SK-N-SH (cell line): Measurements from ENCODE around the gene NTRK3. TPM values are rescaled to one million over a fixed set of nuclear protein-coding genes. Genes with fewer than 3 reads are reported as not detected.

Experiments used
- CTCF ChIA-PET: fragments of 300-600, 350-600 bp; formaldehyde crosslinking; extraction: SDS; loops from one replicate; lab custom pipeline; 2021; lab: Yijun Ruan, JAX
- POLR2A ChIA-PET: fragments of 350-600 bp; sonication (Branson Sonifier 250); formaldehyde crosslinking; extraction: SDS; loops from one replicate; lab custom pipeline; 2020; ENCODE audit warnings: antibody characterized with exemption, inconsistent platforms; lab: Yijun Ruan, JAX
- DNase-seq: peaks from one replicate; pipeline ENCODE4 v3.0.0; 2012
- H2AFZ ChIP-seq: fragments of 200-600 bp; sonication (generic); 2 replicates; pipeline ENCODE4 v1.8.1; 2016; ENCODE audit warnings: antibody characterized with exemption, mild to moderate bottlenecking, low read depth
- H3F3A ChIP-seq: fragments of 200-600 bp; sonication (generic); replicated peaks from 2 replicates; pipeline ENCODE3; 2016; ENCODE audit warnings: antibody characterized with exemption, mild to moderate bottlenecking; ENCODE audit not compliant: insufficient read depth
- H3K27ac ChIP-seq, 2 experiments: fragments of 200-500 bp in 1 of 2; fragments of 200-600 bp in 1 of 2; sonication (Bioruptor generic) in 1 of 2; sonication (generic), shearing (Covaris generic) in 1 of 2; 2 replicates each; pipeline versions ENCODE4 v1.5.1 to v1.6.1; 2014 to 2016; ENCODE audit warnings: low read depth in 2 of 2, inconsistent platforms in 1 of 2, low read length in 1 of 2, mild to moderate bottlenecking in 1 of 2, mixed read lengths in 1 of 2
- H3K27me3 ChIP-seq: fragments of 200-600 bp; sonication (generic), shearing (Covaris generic); 2 replicates; pipeline ENCODE4 v1.6.1; 2016; ENCODE audit warnings: mixed run types; ENCODE audit not compliant: insufficient read depth
- H3K36me3 ChIP-seq, 2 experiments: fragments of 200-500 bp in 1 of 2; fragments of 200-600 bp in 1 of 2; sonication (Bioruptor generic) in 1 of 2; sonication (generic) in 1 of 2; replicated peaks in 1 of 2; 2 replicates each; pipeline versions ENCODE3 to v1.5.1; 2014 to 2016; ENCODE audit warnings: low read length in 1 of 2, mild to moderate bottlenecking in 1 of 2; ENCODE audit not compliant: insufficient read depth in 2 of 2, control insufficient read depth in 1 of 2
- H3K4me1 ChIP-seq, 2 experiments: fragments of 200-500 bp in 1 of 2; fragments of 200-600 bp in 1 of 2; sonication (Bioruptor generic) in 1 of 2; sonication (generic), shearing (Covaris generic) in 1 of 2; 2 replicates each; pipeline versions ENCODE4 v1.5.1 to v1.6.1; 2014 to 2016; ENCODE audit warnings: low read depth in 1 of 2, low read length in 1 of 2, mixed run types in 1 of 2; ENCODE audit not compliant: insufficient read depth in 2 of 2, control insufficient read depth in 1 of 2
- H3K4me2 ChIP-seq: fragments of 200-600 bp; sonication (generic), shearing (Covaris generic); 2 replicates; pipeline ENCODE4 v1.6.1; 2017; ENCODE audit warnings: mixed run types
- H3K4me3 ChIP-seq, 2 experiments: fragments of 200-500 bp in 1 of 2; fragments of 200-600 bp in 1 of 2; sonication (Bioruptor generic) in 1 of 2; sonication (generic), shearing (Covaris generic) in 1 of 2; 2 replicates each; pipeline versions ENCODE4 v1.5.1 to v1.8.1; 2014 to 2016; ENCODE audit warnings: low read depth in 2 of 2, inconsistent platforms in 1 of 2, low read length in 1 of 2, mild to moderate bottlenecking in 1 of 2, mixed read lengths in 1 of 2, moderate library complexity in 1 of 2
- H3K79me2 ChIP-seq: fragments of 200-600 bp; sonication (generic); 2 replicates; pipeline ENCODE4 v1.8.1; 2017; ENCODE audit warnings: mild to moderate bottlenecking; ENCODE audit not compliant: insufficient read depth
- H3K9ac ChIP-seq: fragments of 200-600 bp; sonication (generic); 2 replicates; pipeline ENCODE4 v1.6.1; 2017; ENCODE audit warnings: mixed run types
- H3K9me2 ChIP-seq: fragments of 200-600 bp; sonication (generic); 2 replicates; pipeline ENCODE4 v1.6.1; 2017; ENCODE audit warnings: mixed run types
- H3K9me3 ChIP-seq: fragments of 200-600 bp; sonication (generic); 2 replicates; pipeline ENCODE4 v1.6.1; 2017; ENCODE audit warnings: mixed run types, mild to moderate bottlenecking, moderate library complexity
- H4K20me1 ChIP-seq: fragments of 200-600 bp; sonication (generic); 2 replicates; pipeline ENCODE4 v1.6.1; 2017; ENCODE audit warnings: mild to moderate bottlenecking, mixed run types; ENCODE audit not compliant: insufficient read depth
- CHD2 ChIP-seq: fragments of 150-350 bp; IDR thresholded peaks from 2 replicates; pipeline ENCODE4 v1.6.1; 2018; ENCODE audit warnings: low read length; ENCODE audit not compliant: partially characterized antibody
- FOXM1 ChIP-seq: IDR thresholded peaks from 2 replicates; pipeline ENCODE4 v1.4.0; 2012; ENCODE audit warnings: low read depth, mild to moderate bottlenecking
- GABPA ChIP-seq: IDR thresholded peaks from 2 replicates; pipeline ENCODE4 v1.4.0; 2012; ENCODE audit warnings: low read depth, mild to moderate bottlenecking
- MAX ChIP-seq: IDR thresholded peaks from 2 replicates; pipeline ENCODE4 v1.4.0; 2012; ENCODE audit warnings: low read depth
- MEF2A ChIP-seq: IDR thresholded peaks from 2 replicates; pipeline ENCODE4 v1.4.0; 2012; ENCODE audit warnings: low read depth, borderline replicate concordance
- MXI1 ChIP-seq: IDR thresholded peaks from 2 replicates; pipeline ENCODE4 v1.6.1; 2012; ENCODE audit warnings: mild to moderate bottlenecking, low read depth, low read length, improper control_type of control experiment
- NRF1 ChIP-seq: IDR thresholded peaks from 2 replicates; pipeline ENCODE4 v1.6.1; 2012; ENCODE audit warnings: low read depth, mild to moderate bottlenecking, low read length
- PBX3 ChIP-seq: IDR thresholded peaks from 2 replicates; pipeline ENCODE4; 2012
- POLR2AphosphoS5 ChIP-seq: IDR thresholded peaks from 2 replicates; pipeline ENCODE4 v1.6.1; 2012; ENCODE audit warnings: low read depth, low read length
- RAD21 ChIP-seq: IDR thresholded peaks from 2 replicates; pipeline ENCODE4 v1.6.1; 2012; ENCODE audit warnings: mild to moderate bottlenecking, low read length
- RCOR1 ChIP-seq: fragments of 150-350 bp; IDR thresholded peaks from 2 replicates; pipeline ENCODE4 v1.6.1; 2017; ENCODE audit warnings: antibody characterized with exemption, low read length
- REST ChIP-seq: IDR thresholded peaks from 2 replicates; pipeline ENCODE4 v1.6.1; 2012; ENCODE audit warnings: mild to moderate bottlenecking, low read depth, low read length, moderate library complexity
- RXRA ChIP-seq: IDR thresholded peaks from 2 replicates; pipeline ENCODE4 v1.4.0; 2012; ENCODE audit warnings: low read depth, mild to moderate bottlenecking, borderline replicate concordance
- SIN3A ChIP-seq: IDR thresholded peaks from 2 replicates; pipeline ENCODE4 v1.6.1; 2012; ENCODE audit warnings: low read depth, mild to moderate bottlenecking, low read length, moderate library complexity, borderline replicate concordance
- SMC3 ChIP-seq: IDR thresholded peaks from 2 replicates; pipeline ENCODE4 v1.6.1; 2012; ENCODE audit warnings: low read depth, low read length, improper control_type of control experiment
- TAF1 ChIP-seq: IDR thresholded peaks from 2 replicates; pipeline ENCODE4 v1.6.1; 2012; ENCODE audit warnings: low read depth, mild to moderate bottlenecking, low read length, moderate library complexity, borderline replicate concordance
- TCF12 ChIP-seq: IDR thresholded peaks from 2 replicates; pipeline ENCODE4 v1.4.0; 2012
- TEAD4 ChIP-seq: IDR thresholded peaks from 2 replicates; pipeline ENCODE4 v1.4.0; 2012; ENCODE audit warnings: mild to moderate bottlenecking, borderline replicate concordance; ENCODE audit not compliant: insufficient read depth
- YY1 ChIP-seq: IDR thresholded peaks from 2 replicates; pipeline ENCODE4 v1.4.0; 2012; ENCODE audit warnings: low read depth, mild to moderate bottlenecking
- ZBTB33 ChIP-seq: IDR thresholded peaks from 2 replicates; pipeline ENCODE4 v1.4.0; 2012; ENCODE audit warnings: low read depth, borderline replicate concordance
- WGBS: methylation state at CpG from one replicate; pipeline ENCODE4 v1.1.6; 2017; ENCODE audit warnings: low lambda C conversion rate; 5-methylcytosine and 5-hydroxymethylcytosine counted together
- polyA plus RNA-seq, 3 experiments: library from polyadenylated mRNA; depleted of rRNA; stranded (reverse); fragments of >200 nt; gene quantifications; 2 replicates each; pipeline ENCODE4 v1.2.3, GENCODE V29; 2012
- TF ChIP-seq, protein P1 (sequence below): fragments of 150-350 bp; IDR thresholded peaks from 2 replicates; pipeline ENCODE4 v1.6.1; 2017; ENCODE audit warnings: antibody characterized with exemption, low read length, low read depth, borderline replicate concordance

NTRK3 gene
- polyA plus RNA-seq, 1 of the 3 experiments (the other 2 are of a cell fraction), result 2.6 TPM

GRCh38 chr15:88303395-88303794 is 46.9 kb upstream of the NTRK3 start (continued):
- no peak for TF ChIP-seq SMC3

DNA sequence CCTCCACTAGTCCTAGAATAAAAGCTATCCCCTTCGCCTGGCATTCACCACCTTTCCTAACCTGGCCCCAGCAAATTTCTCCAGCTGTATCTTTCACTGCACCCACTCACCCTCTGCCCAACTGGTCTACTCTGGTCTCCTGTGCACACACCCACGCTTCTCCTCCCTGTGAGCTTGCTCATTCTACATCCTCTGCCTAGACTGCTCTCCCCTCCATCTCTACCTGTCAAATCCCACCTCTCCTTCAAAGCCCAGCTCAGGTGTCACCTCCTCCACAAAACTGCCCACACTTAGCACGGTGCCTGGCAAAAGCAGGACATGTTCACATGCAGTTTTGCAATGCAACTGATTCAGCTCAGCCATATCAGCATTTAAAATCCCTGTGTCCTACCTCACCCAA is 45.8 kb upstream of the NTRK3 start:
- no peaks in the 10 kb centered on the region for H3K9me2 ChIP-seq
- no peaks in the 10 kb centered on the region for H3K9me3 ChIP-seq
- H3K4me1 ChIP-seq, result peaks cover 0 to 5% of the 10 kb centered on the region in 2 experiments; a peak in 1 of 4 replicates
- H4K20me1 ChIP-seq, result no peaks in the 10 kb centered on the region
- DNase-seq, result no peak
- H3K36me3 ChIP-seq, result no peaks in the 10 kb centered on the region
- H3K79me2 ChIP-seq, result no peaks in the 10 kb centered on the region
- WGBS, result 17% methylated on average over 3 of the region's 3 CpGs
- no peaks in the 10 kb centered on the region for H3K27me3 ChIP-seq
- no peak for TF ChIP-seq RCOR1
- no peak for TF ChIP-seq NRF1
- no peak for TF ChIP-seq FOXM1
- TF ChIP-seq MXI1, result no peak
- TF ChIP-seq MEF2A, result no peak
- TF ChIP-seq GABPA, result no peak
- TF ChIP-seq, protein P1, sequence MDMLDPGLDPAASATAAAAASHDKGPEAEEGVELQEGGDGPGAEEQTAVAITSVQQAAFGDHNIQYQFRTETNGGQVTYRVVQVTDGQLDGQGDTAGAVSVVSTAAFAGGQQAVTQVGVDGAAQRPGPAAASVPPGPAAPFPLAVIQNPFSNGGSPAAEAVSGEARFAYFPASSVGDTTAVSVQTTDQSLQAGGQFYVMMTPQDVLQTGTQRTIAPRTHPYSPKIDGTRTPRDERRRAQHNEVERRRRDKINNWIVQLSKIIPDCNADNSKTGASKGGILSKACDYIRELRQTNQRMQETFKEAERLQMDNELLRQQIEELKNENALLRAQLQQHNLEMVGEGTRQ, result no peak
- no peak for TF ChIP-seq ZBTB33
- TF ChIP-seq TCF12, result no peak
- TF ChIP-seq TEAD4, result no peak
- TF ChIP-seq TAF1, result no peak
- no peak for TF ChIP-seq RXRA
- no peak for TF ChIP-seq PBX3
- TF ChIP-seq CHD2, result no peak
- TF ChIP-seq POLR2AphosphoS5, result no peak
- no peak for TF ChIP-seq REST
- no peak for TF ChIP-seq RAD21
- TF ChIP-seq MAX, result no peak
- no peak for TF ChIP-seq YY1
- TF ChIP-seq SIN3A, result no peak
- no peak overlapping the region for H3K9ac ChIP-seq
- no peak overlapping the region for H2AFZ ChIP-seq
- H3K27ac ChIP-seq, result no peak overlapping the region
- H3K4me2 ChIP-seq, result no peak overlapping the region
- no peak overlapping the region for H3K4me3 ChIP-seq
- CTCF ChIA-PET, result interaction anchor here (0.9 to 4.4 kb wide), 3 partner anchors 28 to 152 kb away, joined by 3 to 31 read pairs (median 3); no protein-coding TSS in a partner anchor
- POLR2A ChIA-PET, result no interaction called here
- H3F3A ChIP-seq, result no peaks in the 10 kb centered on the region
